Mesenchymal stem cell (in vitro differentiated cells and primary cell): ENCODE data around the gene ECSCR.

Experiments used
- DNase-seq: peaks from one replicate; pipeline ENCODE4 v3.0.0-alpha.2; 2013
- H2AFZ ChIP-seq: one replicate; pipeline ENCODE4 v1.6.1; 2013; ENCODE audit warnings: low read depth, mild to moderate bottlenecking, control low read depth, inconsistent platforms, low read length, moderate library complexity
- H2AK5ac ChIP-seq: 2 replicates; pipeline ENCODE4 v1.6.1; 2013; ENCODE audit warnings: low read length, moderate library complexity, mild to moderate bottlenecking, inconsistent platforms; ENCODE audit not compliant: severe bottlenecking
- H2BK120ac ChIP-seq: one replicate; pipeline ENCODE4 v1.6.1; 2013; ENCODE audit warnings: low read depth, mild to moderate bottlenecking, inconsistent platforms, low read length, moderate library complexity
- H2BK12ac ChIP-seq, 2 experiments: one replicate each; pipeline ENCODE4 v1.6.1; 2013; ENCODE audit warnings: inconsistent platforms in 2 of 2, low read length in 2 of 2, mild to moderate bottlenecking in 2 of 2, moderate library complexity in 2 of 2, control low read depth in 1 of 2
- H2BK15ac ChIP-seq: one replicate; pipeline ENCODE4 v1.6.1; 2013; ENCODE audit warnings: mild to moderate bottlenecking, low read depth, inconsistent platforms; ENCODE audit not compliant: poor library complexity, severe bottlenecking
- H2BK5ac ChIP-seq: 2 replicates; pipeline ENCODE4 v1.6.1; 2013; ENCODE audit warnings: low read depth, mild to moderate bottlenecking, low read length, control low read depth, inconsistent platforms; ENCODE audit not compliant: poor library complexity, severe bottlenecking
- H3K14ac ChIP-seq, 2 experiments: one replicate each; pipeline ENCODE4 v1.6.1; 2013; ENCODE audit warnings: inconsistent platforms in 2 of 2, low read length in 2 of 2, control low read depth in 1 of 2, mild to moderate bottlenecking in 1 of 2, moderate library complexity in 1 of 2
- H3K18ac ChIP-seq, 2 experiments: one replicate each; pipeline ENCODE4 v1.6.1; 2013; ENCODE audit warnings: inconsistent platforms in 2 of 2, low read length in 2 of 2, control low read depth in 1 of 2, low read depth in 1 of 2, mild to moderate bottlenecking in 1 of 2
- H3K23ac ChIP-seq, 2 experiments: one replicate each; pipeline ENCODE4 v1.6.1; 2013; ENCODE audit warnings: inconsistent platforms in 2 of 2, low read length in 2 of 2, mild to moderate bottlenecking in 2 of 2, moderate library complexity in 2 of 2, control low read depth in 1 of 2
- H3K27ac ChIP-seq: 2 replicates; pipeline ENCODE4 v1.5.1; 2013; ENCODE audit warnings: mild to moderate bottlenecking, moderate library complexity, low read length, control low read depth, inconsistent platforms; ENCODE audit not compliant: poor library complexity, severe bottlenecking
- H3K27me3 ChIP-seq, 2 experiments: 2 replicates each; pipeline versions ENCODE4 v1.6.1 to v1.7.0; 2013; ENCODE audit warnings: low read length in 2 of 2, mild to moderate bottlenecking in 2 of 2, moderate library complexity in 2 of 2, control low read depth in 1 of 2, inconsistent platforms in 1 of 2; ENCODE audit not compliant: control insufficient read depth in 1 of 2, insufficient read depth in 1 of 2
- H3K36me3 ChIP-seq, 2 experiments: 2 replicates each; pipeline versions ENCODE4 v1.6.1 to v1.7.0; 2013; ENCODE audit warnings: low read length in 2 of 2, control low read depth in 1 of 2, inconsistent platforms in 1 of 2, low read depth in 1 of 2, mild to moderate bottlenecking in 1 of 2; ENCODE audit not compliant: insufficient read depth in 2 of 2, control insufficient read depth in 1 of 2
- H3K4ac ChIP-seq, 2 experiments: one replicate each; pipeline ENCODE4 v1.6.1; 2013; ENCODE audit warnings: inconsistent platforms in 2 of 2, low read length in 2 of 2, mild to moderate bottlenecking in 2 of 2, moderate library complexity in 2 of 2, control low read depth in 1 of 2, low read depth in 1 of 2
- H3K4me1 ChIP-seq: 2 replicates; pipeline ENCODE4 v1.6.1; 2013; ENCODE audit warnings: low read depth, low read length, control low read depth; ENCODE audit not compliant: control insufficient read depth, insufficient read depth
- H3K4me2 ChIP-seq: 2 replicates; pipeline ENCODE4 v1.6.1; 2013; ENCODE audit warnings: low read length, mild to moderate bottlenecking, inconsistent platforms; ENCODE audit not compliant: poor library complexity, severe bottlenecking
- H3K4me3 ChIP-seq, 2 experiments: 2 replicates each; pipeline versions ENCODE4 v1.5.1 to v1.7.0; 2013; ENCODE audit warnings: low read length in 2 of 2, mild to moderate bottlenecking in 2 of 2, control low read depth in 1 of 2, low read depth in 1 of 2; ENCODE audit not compliant: insufficient read depth in 1 of 2
- H3K79me1 ChIP-seq: replicated peaks from 2 replicates; pipeline ENCODE4 v1.6.1; 2013; ENCODE audit warnings: mild to moderate bottlenecking, control low read depth, low read length, inconsistent platforms; ENCODE audit not compliant: poor library complexity, severe bottlenecking
- H3K9ac ChIP-seq: 2 replicates; pipeline ENCODE4 v1.7.0; 2013; ENCODE audit warnings: mild to moderate bottlenecking, low read length, moderate library complexity
- H3K9me3 ChIP-seq: 2 replicates; pipeline ENCODE4 v1.7.0; 2013; ENCODE audit warnings: mild to moderate bottlenecking, low read length; ENCODE audit not compliant: control insufficient read depth
- H4K8ac ChIP-seq: one replicate; pipeline ENCODE4 v1.6.1; 2013; ENCODE audit warnings: inconsistent platforms, mild to moderate bottlenecking, low read length, moderate library complexity
- H4K91ac ChIP-seq: one replicate; pipeline ENCODE4 v1.6.1; 2013; ENCODE audit warnings: mild to moderate bottlenecking, low read length, inconsistent platforms
- WGBS: methylation state at CpG from one replicate; pipeline ENCODE4 v1.1.7; 2013; ENCODE audit warnings: mixed read lengths; 5-methylcytosine and 5-hydroxymethylcytosine counted together

ECSCR gene

GRCh38 chr5:139501381-139501780, 38.8 kb upstream of the ECSCR start:
- H2BK5ac ChIP-seq = no peak overlapping the region
- no peak overlapping the region for H3K23ac ChIP-seq

GRCh38 chr5:139495638-139496435, 33.3 kb upstream of the ECSCR start:
- H3K27me3 ChIP-seq = no peaks in the 10 kb centered on the region

More at GRCh38 chr5:139501381-139501780, 38.8 kb upstream of the ECSCR start:
- DNase-seq = no peak
- H3K27ac ChIP-seq = no peak overlapping the region
- H3K36me3 ChIP-seq = no peaks in the 10 kb centered on the region
- H3K79me1 ChIP-seq = no peaks in the 10 kb centered on the region
- no peak overlapping the region for H4K8ac ChIP-seq
- no peak overlapping the region for H2AFZ ChIP-seq
- H3K18ac ChIP-seq = no peak overlapping the region
- H3K4me2 ChIP-seq = no peak overlapping the region
- H3K9me3 ChIP-seq = no peaks in the 10 kb centered on the region
- no peak overlapping the region for H2BK120ac ChIP-seq
- 88% methylated on average over 4 of the region's 4 CpGs for WGBS
- H4K91ac ChIP-seq = no peak overlapping the region
- H3K14ac ChIP-seq = no peak overlapping the region
- no peak overlapping the region for H2BK12ac ChIP-seq
- no peaks in the 10 kb centered on the region for H3K4me1 ChIP-seq
- H3K27me3 ChIP-seq = peaks cover 0 to 4% of the 10 kb centered on the region in 2 experiments
- no peak overlapping the region for H3K4ac ChIP-seq
- H3K9ac ChIP-seq = no peak overlapping the region
- no peak overlapping the region for H2AK5ac ChIP-seq
- H3K4me3 ChIP-seq = no peak overlapping the region
- H2BK15ac ChIP-seq = no peak overlapping the region

DNA sequence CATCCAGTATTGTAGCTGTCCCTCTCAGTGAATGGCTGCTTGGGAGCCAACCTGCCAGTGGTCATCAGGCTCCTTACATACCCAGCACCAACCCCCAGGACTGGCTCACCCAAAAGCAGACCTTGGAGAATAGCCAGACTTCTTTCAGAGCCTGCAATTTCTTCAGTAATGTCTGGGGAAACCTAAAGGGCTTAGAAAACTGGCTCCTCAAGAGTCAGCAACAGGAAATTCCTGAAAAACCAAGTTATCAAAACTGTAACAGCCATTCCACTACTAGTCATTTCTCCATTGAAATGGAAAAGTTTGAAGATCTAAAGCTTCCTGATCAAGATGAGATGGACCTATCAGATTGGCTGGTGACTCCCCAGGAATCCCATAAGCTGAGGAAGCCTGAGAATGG, 32.3 kb upstream of the ECSCR start:
- peak; percentile 56 for DNase-seq
- H3K4ac ChIP-seq = no peak overlapping the region
- no peak overlapping the region for H3K9ac ChIP-seq
- no peak overlapping the region for H2BK12ac ChIP-seq
- H3K27me3 ChIP-seq = no peaks in the 10 kb centered on the region
- no peak overlapping the region for H3K18ac ChIP-seq
- no peak overlapping the region for H3K4me2 ChIP-seq
- H3K27ac ChIP-seq = no peak overlapping the region
- H4K8ac ChIP-seq = no peak overlapping the region
- no peaks in the 10 kb centered on the region for H3K79me1 ChIP-seq
- peak overlapping the region; percentile 49 for H2BK120ac ChIP-seq
- H2BK5ac ChIP-seq = no peak overlapping the region
- H2AFZ ChIP-seq = no peak overlapping the region
- no peak overlapping the region for H2AK5ac ChIP-seq
- H3K14ac ChIP-seq = no peak overlapping the region
- no peaks in the 10 kb centered on the region for H3K9me3 ChIP-seq
- H4K91ac ChIP-seq = no peak overlapping the region
- H2BK15ac ChIP-seq = no peak overlapping the region
- H3K36me3 ChIP-seq = no peaks in the 10 kb centered on the region
- no peak overlapping the region for H3K23ac ChIP-seq
- H3K4me1 ChIP-seq = peaks cover 3% of the 10 kb centered on the region
- no peak overlapping the region for H3K4me3 ChIP-seq

More at GRCh38 chr5:139495638-139496435, 33.3 kb upstream of the ECSCR start:
- no peak overlapping the region for H2AFZ ChIP-seq
- H2BK15ac ChIP-seq = peak overlapping the region; percentile 67
- no peak overlapping the region for H3K9ac ChIP-seq
- H3K18ac ChIP-seq = no peak overlapping the region
- H3K27ac ChIP-seq = no peak overlapping the region
- no peak overlapping the region for H3K23ac ChIP-seq
- H3K9me3 ChIP-seq = no peaks in the 10 kb centered on the region
- peak; percentile 30 for DNase-seq
- H3K79me1 ChIP-seq = no peaks in the 10 kb centered on the region
- H3K4ac ChIP-seq = no peak overlapping the region
- H2AK5ac ChIP-seq = no peak overlapping the region
- H3K36me3 ChIP-seq = no peaks in the 10 kb centered on the region
- H2BK120ac ChIP-seq = no peak overlapping the region
- WGBS = 77% methylated on average over 2 of the region's 3 CpGs
- H3K4me3 ChIP-seq = no peak overlapping the region
- H2BK12ac ChIP-seq = no peak overlapping the region
- H4K8ac ChIP-seq = no peak overlapping the region
- no peak overlapping the region for H2BK5ac ChIP-seq
- no peak overlapping the region for H3K4me2 ChIP-seq
- H3K14ac ChIP-seq = no peak overlapping the region
- no peak overlapping the region for H4K91ac ChIP-seq
- H3K4me1 ChIP-seq = peaks cover 3% of the 10 kb centered on the region

DNA sequence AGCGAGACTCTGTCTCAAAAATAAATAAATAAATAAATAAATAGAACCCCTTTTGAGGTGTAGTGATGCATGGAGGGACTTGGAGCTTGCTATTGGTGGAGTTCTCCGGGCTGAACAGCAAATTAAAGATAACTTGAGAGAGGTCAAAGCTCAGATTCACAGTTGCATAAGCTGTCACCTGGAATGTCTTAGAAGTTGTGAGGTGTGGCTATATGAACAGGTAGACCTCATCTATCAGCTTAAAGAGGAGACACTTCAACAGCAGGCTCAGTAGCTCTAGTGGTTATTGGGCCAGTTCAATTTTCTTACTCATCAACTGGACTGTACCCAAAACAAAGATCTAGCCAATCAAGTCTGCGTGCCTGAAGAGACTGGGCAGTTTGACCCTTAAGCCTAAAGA, 31.7 kb upstream of the ECSCR start:
- no peak overlapping the region for H3K4me3 ChIP-seq
- no peaks in the 10 kb centered on the region for H3K36me3 ChIP-seq
- no peak overlapping the region for H3K23ac ChIP-seq
- H2AFZ ChIP-seq = no peak overlapping the region
- H3K4ac ChIP-seq = no peak overlapping the region
- H3K4me1 ChIP-seq = peaks cover 3% of the 10 kb centered on the region
- H4K8ac ChIP-seq = no peak overlapping the region
- no peak overlapping the region for H2BK15ac ChIP-seq
- H3K9me3 ChIP-seq = no peaks in the 10 kb centered on the region
- no peak for DNase-seq
- no peak overlapping the region for H3K9ac ChIP-seq
- H2BK12ac ChIP-seq = peak overlapping the region in 1 of 2 experiments; percentile 33
- no peak overlapping the region for H4K91ac ChIP-seq
- H3K4me2 ChIP-seq = no peak overlapping the region
- no peaks in the 10 kb centered on the region for H3K79me1 ChIP-seq
- no peaks in the 10 kb centered on the region for H3K27me3 ChIP-seq
- no peak overlapping the region for H3K27ac ChIP-seq
- H3K18ac ChIP-seq = no peak overlapping the region
- no peak overlapping the region for H3K14ac ChIP-seq
- no peak overlapping the region for H2BK5ac ChIP-seq
- H2BK120ac ChIP-seq = no peak overlapping the region
- 96% methylated on average over 2 of the region's 3 CpGs for WGBS
- no peak overlapping the region for H2AK5ac ChIP-seq
